ENCODE results near the gene RNF34.

DNA sequence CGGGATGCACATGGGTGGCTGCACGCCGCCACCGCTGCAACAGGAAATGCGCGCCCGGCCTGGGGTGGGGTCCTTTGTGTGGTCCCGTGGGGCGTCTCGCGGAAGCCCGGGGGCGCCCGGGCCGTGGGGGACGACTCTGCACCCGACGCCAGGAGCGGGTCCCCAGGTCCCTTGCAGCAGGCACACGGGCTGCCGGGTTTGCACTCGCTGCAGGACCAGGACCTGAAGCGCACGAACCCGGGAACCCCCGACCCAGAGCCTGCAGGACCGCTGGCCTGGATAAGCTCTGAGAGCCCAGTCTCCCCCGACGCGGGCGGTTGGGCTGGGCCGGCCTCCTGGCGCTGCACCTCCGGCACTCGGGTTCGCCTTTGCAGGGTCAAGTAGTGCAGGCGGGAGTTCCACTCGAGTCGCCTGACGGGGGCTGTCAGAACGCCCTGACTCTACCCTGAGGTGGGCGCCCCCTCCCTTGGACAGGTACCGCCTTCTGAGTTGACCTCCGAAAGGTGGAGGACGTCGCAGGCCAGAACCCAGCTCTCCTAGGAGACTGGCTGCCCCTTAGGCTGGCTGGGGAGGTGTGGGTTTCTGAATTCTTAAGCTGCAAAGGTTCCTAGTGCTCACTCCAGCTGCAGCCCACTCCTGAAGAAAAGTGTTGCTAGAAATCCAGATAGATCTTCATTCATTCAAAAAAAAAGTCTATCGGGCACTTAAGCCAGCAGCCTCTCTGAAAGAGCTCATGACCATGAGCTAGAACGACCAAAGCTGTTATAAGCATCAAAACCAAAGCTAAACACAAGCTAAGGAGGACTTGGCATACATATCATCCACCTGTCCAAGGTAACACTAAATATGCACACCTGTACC, 68.0 kb downstream of the RNF34 start:
- TF ChIP-seq POLR2A (IDR thresholded peaks at IDR 0.05), result no peak
- TF ChIP-seq, protein P1, sequence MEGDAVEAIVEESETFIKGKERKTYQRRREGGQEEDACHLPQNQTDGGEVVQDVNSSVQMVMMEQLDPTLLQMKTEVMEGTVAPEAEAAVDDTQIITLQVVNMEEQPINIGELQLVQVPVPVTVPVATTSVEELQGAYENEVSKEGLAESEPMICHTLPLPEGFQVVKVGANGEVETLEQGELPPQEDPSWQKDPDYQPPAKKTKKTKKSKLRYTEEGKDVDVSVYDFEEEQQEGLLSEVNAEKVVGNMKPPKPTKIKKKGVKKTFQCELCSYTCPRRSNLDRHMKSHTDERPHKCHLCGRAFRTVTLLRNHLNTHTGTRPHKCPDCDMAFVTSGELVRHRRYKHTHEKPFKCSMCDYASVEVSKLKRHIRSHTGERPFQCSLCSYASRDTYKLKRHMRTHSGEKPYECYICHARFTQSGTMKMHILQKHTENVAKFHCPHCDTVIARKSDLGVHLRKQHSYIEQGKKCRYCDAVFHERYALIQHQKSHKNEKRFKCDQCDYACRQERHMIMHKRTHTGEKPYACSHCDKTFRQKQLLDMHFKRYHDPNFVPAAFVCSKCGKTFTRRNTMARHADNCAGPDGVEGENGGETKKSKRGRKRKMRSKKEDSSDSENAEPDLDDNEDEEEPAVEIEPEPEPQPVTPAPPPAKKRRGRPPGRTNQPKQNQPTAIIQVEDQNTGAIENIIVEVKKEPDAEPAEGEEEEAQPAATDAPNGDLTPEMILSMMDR (IDR thresholded peaks at IDR 0.05), result no peak
